NCI-H1417 treated with DMSO at 0.1 percent for 48 hours (cell line): ENCODE results near the gene PAPSS2.
"Not testable (repeated sequence)": the region's sequence is repeated elsewhere in the genome, so short reads cannot be mapped to it uniquely, and the experiment has no call there.

Experiments
- DNase-seq: peaks from one replicate; lab custom pipeline; 2025; lab: John Stamatoyannopoulos, UW

PAPSS2 gene

DNA sequence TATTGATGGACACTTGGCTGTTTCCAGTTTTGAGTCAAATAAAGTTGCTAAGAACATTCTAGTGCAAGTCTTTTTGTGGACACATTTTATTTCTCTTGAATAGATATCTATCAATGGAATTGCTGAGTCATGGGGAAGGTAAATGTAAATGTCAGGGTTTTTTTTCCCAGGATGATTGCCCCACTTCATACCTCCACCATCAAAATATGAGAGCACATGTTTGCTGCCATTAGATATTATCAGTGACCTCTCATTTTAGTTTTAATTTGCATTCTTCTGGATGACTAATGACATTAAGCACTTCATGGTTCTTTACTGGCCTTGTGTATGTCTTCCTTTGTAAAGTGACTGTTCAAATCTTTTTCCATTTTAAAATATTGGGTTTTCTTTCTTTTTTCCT is 45.7 kb downstream of the PAPSS2 start:
- no peak for DNase-seq

- no peak for DNase-seq
These were observed 47.1 kb downstream of the PAPSS2 start for GRCh38 chr10:87706731-87707130.

- DNase-seq: no peak
These were observed 47.6 kb downstream of the PAPSS2 start for GRCh38 chr10:87707254-87707653.

DNA sequence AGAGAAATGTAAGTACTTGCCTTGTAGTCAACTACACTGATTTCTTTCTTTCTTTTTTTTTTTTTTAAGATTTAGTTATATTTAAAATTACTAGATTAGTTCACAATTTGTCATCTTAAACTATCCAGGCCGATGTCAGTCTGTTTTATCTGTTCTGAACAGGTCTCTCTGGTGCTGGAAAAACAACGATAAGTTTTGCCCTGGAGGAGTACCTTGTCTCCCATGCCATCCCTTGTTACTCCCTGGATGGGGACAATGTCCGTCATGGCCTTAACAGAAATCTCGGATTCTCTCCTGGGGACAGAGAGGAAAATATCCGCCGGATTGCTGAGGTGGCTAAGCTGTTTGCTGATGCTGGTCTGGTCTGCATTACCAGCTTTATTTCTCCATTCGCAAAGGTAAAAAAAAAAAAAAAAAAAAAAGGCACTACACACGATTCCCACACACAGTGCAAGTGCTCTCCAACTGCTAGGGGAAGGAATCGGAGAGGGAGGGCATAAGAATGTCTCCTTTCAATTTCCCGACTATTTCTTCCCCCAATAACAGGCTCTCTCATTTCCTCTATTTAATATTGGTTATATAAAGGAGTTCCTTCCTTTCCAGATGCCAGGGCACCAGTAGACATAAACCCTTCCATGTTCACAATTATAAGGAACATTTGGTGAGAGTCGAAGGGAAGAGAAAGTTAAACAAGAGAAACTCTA is 53.4 kb downstream of the PAPSS2 start:
- no peak for DNase-seq

DNA sequence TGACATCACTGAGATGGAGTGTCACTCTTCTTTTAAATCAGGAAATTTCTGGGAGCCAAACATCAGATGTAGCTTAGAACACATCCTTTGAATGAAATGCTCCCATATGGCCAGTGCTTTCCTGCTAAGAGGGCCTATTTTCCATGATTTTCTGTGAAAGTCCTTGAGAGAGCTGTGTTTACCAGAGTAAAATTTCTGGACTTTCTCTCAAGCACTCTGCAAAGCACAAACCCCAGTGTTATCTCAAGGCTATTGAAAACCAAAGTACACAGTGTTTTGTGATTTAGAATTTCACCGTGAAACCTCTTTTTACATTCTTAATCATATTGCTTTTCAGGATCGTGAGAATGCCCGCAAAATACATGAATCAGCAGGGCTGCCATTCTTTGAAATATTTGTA is 54.0 kb downstream of the PAPSS2 start:
- DNase-seq: no peak

GRCh38 chr10:87715552-87716347 is 56.1 kb downstream of the PAPSS2 start:
- DNase-seq: no peak

- DNase-seq: no peak
These were observed 56.6 kb downstream of the PAPSS2 start for GRCh38 chr10:87716348-87716670.

DNA sequence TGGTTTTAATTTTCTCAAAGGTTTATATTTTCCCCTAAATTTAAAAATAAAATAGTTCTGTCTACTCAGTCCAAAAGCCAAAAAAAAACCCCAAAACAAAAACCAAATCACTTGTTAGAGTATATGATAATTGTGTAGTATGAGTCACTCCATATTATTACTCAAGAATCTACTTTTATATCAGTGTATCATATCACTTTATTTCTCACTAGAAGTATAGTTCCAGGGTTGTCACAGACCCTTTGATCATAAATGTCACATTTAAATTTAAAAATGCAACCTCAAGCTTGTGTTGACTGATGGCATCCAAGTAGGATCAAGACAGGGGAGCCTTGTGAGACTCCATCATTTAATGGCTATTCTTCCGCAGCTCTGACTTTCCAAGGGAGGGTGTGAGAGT is 61.0 kb downstream of the PAPSS2 start:
- DNase-seq: no peak

GRCh38 chr10:87721781-87722180 is 62.1 kb downstream of the PAPSS2 start:
- DNase-seq: no peak

DNA sequence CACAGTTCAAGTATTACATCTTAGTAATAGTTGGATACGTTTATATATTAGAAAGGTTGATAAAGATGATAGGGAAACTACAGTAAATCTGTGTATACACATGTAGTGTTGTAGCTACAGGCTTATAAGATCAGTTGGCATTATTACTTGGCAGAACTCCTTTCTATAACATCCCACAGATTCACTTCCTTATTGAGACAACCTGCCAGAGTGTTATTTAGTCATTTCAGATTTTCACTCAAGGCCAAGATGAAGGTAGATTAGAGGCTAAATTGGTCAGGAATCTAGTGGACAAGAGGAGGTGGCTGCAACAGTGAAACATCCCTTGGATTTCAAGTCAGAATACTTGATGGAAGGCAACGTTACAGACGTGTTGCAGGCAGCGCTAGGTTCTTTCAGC is 63.0 kb downstream of the PAPSS2 start:
- no peak for DNase-seq

DNA sequence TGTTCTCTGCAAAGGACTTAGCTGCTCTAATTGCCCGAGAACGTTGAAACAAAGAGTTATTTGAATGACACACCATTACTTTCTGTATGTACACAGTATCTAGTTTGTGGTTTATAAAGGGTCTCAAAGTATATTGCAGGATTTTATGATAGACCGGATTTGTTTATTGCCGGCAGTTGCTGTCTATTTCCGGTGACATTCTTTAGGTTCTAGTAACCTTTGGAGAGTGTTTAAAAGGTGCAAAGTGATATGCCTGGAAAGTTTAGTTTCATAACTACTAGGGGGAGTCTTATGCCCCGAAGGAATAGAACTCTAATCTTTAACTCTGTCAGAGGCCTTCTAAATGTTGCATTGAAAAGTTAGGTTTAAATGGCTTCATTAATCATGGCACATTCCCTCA is 63.8 kb downstream of the PAPSS2 start:
- DNase-seq: no peak

DNA sequence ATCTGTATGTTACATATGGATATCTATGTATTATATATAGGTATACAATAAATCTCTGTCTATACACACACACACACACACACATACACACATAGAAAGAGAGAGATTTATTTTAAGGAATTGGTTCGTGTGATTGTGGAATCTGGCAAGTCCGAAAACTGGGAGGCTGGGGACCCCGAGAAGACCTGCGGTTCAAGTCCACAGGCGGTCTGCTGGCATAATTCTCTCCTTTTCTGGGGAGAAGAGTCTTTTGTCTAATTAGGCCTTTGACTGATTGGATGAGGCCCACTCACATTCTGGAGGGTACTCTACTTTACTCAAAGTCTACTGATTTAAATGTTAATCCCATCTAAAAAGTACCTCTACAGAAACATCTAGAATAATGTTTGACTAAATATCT is 65.1 kb downstream of the PAPSS2 start:
- DNase-seq: no peak

- no peak for DNase-seq
These were observed 70.3 kb downstream of the PAPSS2 start for GRCh38 chr10:87729940-87730339.

DNA sequence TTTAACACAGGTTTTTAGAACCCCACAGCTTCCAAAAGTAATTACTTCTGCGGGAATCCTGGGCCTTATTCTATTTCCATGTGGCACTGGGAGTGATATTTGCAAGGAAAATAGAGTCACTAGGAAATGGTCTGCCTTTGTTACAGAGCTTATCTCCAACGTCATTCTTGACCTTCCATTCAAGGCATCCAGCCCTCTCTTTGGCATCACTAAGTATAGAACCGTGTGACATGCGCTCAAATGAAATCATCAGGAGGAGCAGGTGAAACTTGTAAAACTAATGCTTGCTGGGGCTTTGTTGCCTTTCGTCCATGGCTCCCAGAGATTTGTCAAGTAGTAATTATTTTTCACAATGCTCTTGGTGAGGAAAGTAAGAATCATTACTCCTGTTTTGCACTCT is 73.4 kb downstream of the PAPSS2 start:
- DNase-seq: no peak

GRCh38 chr10:87734987-87735827 is 75.5 kb downstream of the PAPSS2 start:
- no peak for DNase-seq

GRCh38 chr10:87738253-87738652 is 78.6 kb downstream of the PAPSS2 start:
- DNase-seq: not testable (repeated sequence)

DNA sequence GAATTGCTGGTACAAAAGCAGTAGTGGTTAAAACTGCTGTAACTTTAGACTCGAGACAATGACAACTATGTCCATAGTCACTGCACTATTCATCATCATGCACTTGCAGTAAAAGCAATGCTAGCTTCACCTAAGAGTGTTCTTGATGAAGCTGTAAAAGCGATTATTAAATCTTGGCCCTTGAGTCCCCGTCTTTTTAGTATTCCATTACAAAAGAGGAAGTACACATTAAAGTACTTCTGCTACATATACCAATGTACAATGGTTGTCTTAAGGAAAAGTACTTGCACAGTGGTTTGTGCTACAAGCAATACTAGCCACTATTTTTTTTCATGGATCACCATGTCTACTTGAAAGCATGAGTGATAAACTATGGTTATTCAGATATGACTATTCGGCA is 80.0 kb downstream of the PAPSS2 start:
- no peak for DNase-seq

GRCh38 chr10:87740254-87740655 is 80.6 kb downstream of the PAPSS2 start:
- DNase-seq: no peak

- DNase-seq: not testable (repeated sequence)
These were observed 83.4 kb downstream of the PAPSS2 start for GRCh38 chr10:87742992-87743610.

DNA sequence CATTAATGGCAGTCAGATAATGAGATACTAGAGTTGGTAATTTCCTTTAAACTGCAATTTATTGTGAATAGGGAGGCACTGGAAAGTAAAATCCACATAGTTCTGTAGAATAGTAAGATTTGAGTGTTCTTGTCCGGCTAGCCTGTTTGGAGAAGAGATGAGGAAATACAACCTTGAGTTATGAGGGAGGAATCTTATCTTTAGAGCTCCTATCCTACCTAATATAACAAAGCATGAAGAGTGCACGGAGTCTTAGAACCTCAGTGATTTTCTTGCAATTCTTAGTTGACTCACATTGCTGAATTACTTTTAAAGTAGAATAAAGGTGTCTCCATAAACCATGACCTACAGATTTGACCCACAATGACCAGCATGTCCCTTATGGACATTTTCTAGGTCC is 84.9 kb downstream of the PAPSS2 start:
- no peak for DNase-seq

GRCh38 chr10:87746911-87747310 is 87.2 kb downstream of the PAPSS2 start:
- DNase-seq: no peak

- not testable (repeated sequence) for DNase-seq
These were observed 88.6 kb downstream of the PAPSS2 start for GRCh38 chr10:87748244-87748643.
